HL-60 (cell line): ENCODE data around the gene DPEP3.

Experiments
- POLR2AphosphoS5 ChIP-seq: IDR thresholded peaks from 2 replicates; pipeline ENCODE4 v1.6.1; 2012; ENCODE audit warnings: low read depth
- TF ChIP-seq, protein P1 (sequence below): IDR thresholded peaks from one replicate; pipeline ENCODE4 v1.5.1; 2011; ENCODE audit warnings: low read length, control low read depth, inconsistent platforms; ENCODE audit not compliant: insufficient read depth
- TF ChIP-seq, protein P2 (sequence below): IDR thresholded peaks from 2 replicates; pipeline ENCODE4 v1.6.1; 2012; ENCODE audit warnings: low read depth; ENCODE audit not compliant: insufficient replicate concordance

DNA sequence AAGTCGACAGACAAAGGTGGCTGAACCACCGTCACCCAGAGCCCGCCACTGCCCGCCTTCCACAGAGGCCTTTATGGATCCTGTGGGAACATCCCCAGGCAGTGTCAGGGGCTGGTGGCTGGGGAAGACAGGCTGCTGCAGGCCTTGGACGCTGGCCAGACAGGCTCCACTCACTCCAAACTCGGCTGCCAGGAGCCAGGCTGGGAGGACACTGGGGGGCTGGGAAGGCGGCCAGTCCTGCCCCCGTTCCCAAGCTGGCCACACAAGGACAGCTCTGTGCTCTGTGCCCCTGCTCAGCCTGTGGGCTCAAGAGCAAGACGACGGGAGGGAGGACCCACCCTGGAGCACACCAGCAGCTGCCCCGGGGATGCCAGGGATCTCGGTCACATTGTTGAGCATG, 28.8 kb downstream of the DPEP3 start:
- TF ChIP-seq POLR2AphosphoS5, result no peak
- TF ChIP-seq, protein P1, sequence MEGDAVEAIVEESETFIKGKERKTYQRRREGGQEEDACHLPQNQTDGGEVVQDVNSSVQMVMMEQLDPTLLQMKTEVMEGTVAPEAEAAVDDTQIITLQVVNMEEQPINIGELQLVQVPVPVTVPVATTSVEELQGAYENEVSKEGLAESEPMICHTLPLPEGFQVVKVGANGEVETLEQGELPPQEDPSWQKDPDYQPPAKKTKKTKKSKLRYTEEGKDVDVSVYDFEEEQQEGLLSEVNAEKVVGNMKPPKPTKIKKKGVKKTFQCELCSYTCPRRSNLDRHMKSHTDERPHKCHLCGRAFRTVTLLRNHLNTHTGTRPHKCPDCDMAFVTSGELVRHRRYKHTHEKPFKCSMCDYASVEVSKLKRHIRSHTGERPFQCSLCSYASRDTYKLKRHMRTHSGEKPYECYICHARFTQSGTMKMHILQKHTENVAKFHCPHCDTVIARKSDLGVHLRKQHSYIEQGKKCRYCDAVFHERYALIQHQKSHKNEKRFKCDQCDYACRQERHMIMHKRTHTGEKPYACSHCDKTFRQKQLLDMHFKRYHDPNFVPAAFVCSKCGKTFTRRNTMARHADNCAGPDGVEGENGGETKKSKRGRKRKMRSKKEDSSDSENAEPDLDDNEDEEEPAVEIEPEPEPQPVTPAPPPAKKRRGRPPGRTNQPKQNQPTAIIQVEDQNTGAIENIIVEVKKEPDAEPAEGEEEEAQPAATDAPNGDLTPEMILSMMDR, result no peak
- TF ChIP-seq, protein P2, sequence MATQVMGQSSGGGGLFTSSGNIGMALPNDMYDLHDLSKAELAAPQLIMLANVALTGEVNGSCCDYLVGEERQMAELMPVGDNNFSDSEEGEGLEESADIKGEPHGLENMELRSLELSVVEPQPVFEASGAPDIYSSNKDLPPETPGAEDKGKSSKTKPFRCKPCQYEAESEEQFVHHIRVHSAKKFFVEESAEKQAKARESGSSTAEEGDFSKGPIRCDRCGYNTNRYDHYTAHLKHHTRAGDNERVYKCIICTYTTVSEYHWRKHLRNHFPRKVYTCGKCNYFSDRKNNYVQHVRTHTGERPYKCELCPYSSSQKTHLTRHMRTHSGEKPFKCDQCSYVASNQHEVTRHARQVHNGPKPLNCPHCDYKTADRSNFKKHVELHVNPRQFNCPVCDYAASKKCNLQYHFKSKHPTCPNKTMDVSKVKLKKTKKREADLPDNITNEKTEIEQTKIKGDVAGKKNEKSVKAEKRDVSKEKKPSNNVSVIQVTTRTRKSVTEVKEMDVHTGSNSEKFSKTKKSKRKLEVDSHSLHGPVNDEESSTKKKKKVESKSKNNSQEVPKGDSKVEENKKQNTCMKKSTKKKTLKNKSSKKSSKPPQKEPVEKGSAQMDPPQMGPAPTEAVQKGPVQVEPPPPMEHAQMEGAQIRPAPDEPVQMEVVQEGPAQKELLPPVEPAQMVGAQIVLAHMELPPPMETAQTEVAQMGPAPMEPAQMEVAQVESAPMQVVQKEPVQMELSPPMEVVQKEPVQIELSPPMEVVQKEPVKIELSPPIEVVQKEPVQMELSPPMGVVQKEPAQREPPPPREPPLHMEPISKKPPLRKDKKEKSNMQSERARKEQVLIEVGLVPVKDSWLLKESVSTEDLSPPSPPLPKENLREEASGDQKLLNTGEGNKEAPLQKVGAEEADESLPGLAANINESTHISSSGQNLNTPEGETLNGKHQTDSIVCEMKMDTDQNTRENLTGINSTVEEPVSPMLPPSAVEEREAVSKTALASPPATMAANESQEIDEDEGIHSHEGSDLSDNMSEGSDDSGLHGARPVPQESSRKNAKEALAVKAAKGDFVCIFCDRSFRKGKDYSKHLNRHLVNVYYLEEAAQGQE, result no peak
